Measurements from ENCODE around the gene GNPAT. TPM values are rescaled to one million over a fixed set of nuclear protein-coding genes. Genes with fewer than 3 reads are reported as not detected.

GNPAT gene
- total RNA-seq, 1 experiment from 2014 or later, result 73.7 TPM

- ChIA-PET POLR2A (ENCODE audit: low non-redundant PET) (no interaction called here), CTCF (no interaction called here)
- no TSS peak for BruUV-seq (replicated peaks)
- no peak overlapping the region for H3K27ac ChIP-seq (ENCODE audit: low read depth, low read length, poor library complexity, severe bottlenecking)
- H3K4me3 ChIP-seq (ENCODE audit: low read depth, low read length, poor library complexity, severe bottlenecking), result no peak overlapping the region
- no peaks in the 10 kb centered on the region for H3K4me1 ChIP-seq (ENCODE audit: insufficient read depth, low read length, poor library complexity, severe bottlenecking)
- no peaks in the 10 kb centered on the region for H3K9me3 ChIP-seq (ENCODE audit: low read depth, low read length, poor library complexity, severe bottlenecking)
- no peak for DNase-seq (ENCODE audit: low spot score)
- intact Hi-C loops (cut with micrococcal nuclease; ENCODE audit: unreplicated experiment), result no loop called here
- H3K27me3 ChIP-seq (replicated peaks; ENCODE audit: insufficient read depth, low read depth, low read length, poor library complexity), result no peaks in the 10 kb centered on the region
- H3K36me3 ChIP-seq (ENCODE audit: insufficient read depth, low read length, poor library complexity, severe bottlenecking), result peaks cover 2% of the 10 kb centered on the region
- TF ChIP-seq CTCF (conservative IDR thresholded peaks at IDR 0.05; ENCODE audit: low read depth, low read length) (no peak), EZH2 (IDR thresholded peaks at IDR 0.05; ENCODE audit: borderline replicate concordance, low read depth, low read length, poor library complexity, severe bottlenecking) (no peak)
Observed at GRCh38 chr1:231219422-231220401, 21.3 kb upstream of the GNPAT start.

GRCh38 chr1:231220801-231221200 lies 20.2 kb upstream of the GNPAT start:
- no peaks in the 10 kb centered on the region for H3K4me1 ChIP-seq (ENCODE audit: insufficient read depth, low read length, poor library complexity, severe bottlenecking)
- H3K4me3 ChIP-seq (ENCODE audit: low read depth, low read length, poor library complexity, severe bottlenecking), result no peak overlapping the region
- no peak for DNase-seq (ENCODE audit: low spot score)
- H3K9me3 ChIP-seq (ENCODE audit: low read depth, low read length, poor library complexity, severe bottlenecking), result no peaks in the 10 kb centered on the region
- TF ChIP-seq CTCF (conservative IDR thresholded peaks at IDR 0.05; ENCODE audit: low read depth, low read length) (no peak), EZH2 (IDR thresholded peaks at IDR 0.05; ENCODE audit: borderline replicate concordance, low read depth, low read length, poor library complexity, severe bottlenecking) (no peak)
- ChIA-PET POLR2A (ENCODE audit: low non-redundant PET) (no interaction called here), CTCF (no interaction called here)
- H3K27me3 ChIP-seq (replicated peaks; ENCODE audit: insufficient read depth, low read depth, low read length, poor library complexity), result no peaks in the 10 kb centered on the region
- intact Hi-C loops (cut with micrococcal nuclease; ENCODE audit: unreplicated experiment), result no loop called here
- no peak overlapping the region for H3K27ac ChIP-seq (ENCODE audit: low read depth, low read length, poor library complexity, severe bottlenecking)
- peaks cover 12% of the 10 kb centered on the region for H3K36me3 ChIP-seq (ENCODE audit: insufficient read depth, low read length, poor library complexity, severe bottlenecking)
- BruUV-seq (replicated peaks), result no TSS peak

- H3K4me3 ChIP-seq (ENCODE audit: low read depth, low read length, poor library complexity, severe bottlenecking), result no peak overlapping the region
- H3K27ac ChIP-seq (ENCODE audit: low read depth, low read length, poor library complexity, severe bottlenecking), result no peak overlapping the region
- peaks cover 29% of the 10 kb centered on the region for H3K36me3 ChIP-seq (ENCODE audit: insufficient read depth, low read length, poor library complexity, severe bottlenecking)
- no peaks in the 10 kb centered on the region for H3K9me3 ChIP-seq (ENCODE audit: low read depth, low read length, poor library complexity, severe bottlenecking)
- no TSS peak for BruUV-seq (replicated peaks)
- DNase-seq (ENCODE audit: low spot score), result no peak
- intact Hi-C loops (cut with micrococcal nuclease; ENCODE audit: unreplicated experiment), result no loop called here
- CTCF ChIA-PET, result interaction anchor here (0.6 kb wide), 1 partner anchor 211 kb away, joined by 7 read pairs; no protein-coding TSS in a partner anchor
- H3K4me1 ChIP-seq (ENCODE audit: insufficient read depth, low read length, poor library complexity, severe bottlenecking), result no peaks in the 10 kb centered on the region
- POLR2A ChIA-PET (ENCODE audit: low non-redundant PET), result no interaction called here
- H3K27me3 ChIP-seq (replicated peaks; ENCODE audit: insufficient read depth, low read depth, low read length, poor library complexity), result no peaks in the 10 kb centered on the region
- TF ChIP-seq CTCF (conservative IDR thresholded peaks at IDR 0.05; ENCODE audit: low read depth, low read length) (no peak), EZH2 (IDR thresholded peaks at IDR 0.05; ENCODE audit: borderline replicate concordance, low read depth, low read length, poor library complexity, severe bottlenecking) (no peak)
Observed at GRCh38 chr1:231226156-231226555, 14.9 kb upstream of the GNPAT start.
